ENCODE results near the gene FXN.

DNA sequence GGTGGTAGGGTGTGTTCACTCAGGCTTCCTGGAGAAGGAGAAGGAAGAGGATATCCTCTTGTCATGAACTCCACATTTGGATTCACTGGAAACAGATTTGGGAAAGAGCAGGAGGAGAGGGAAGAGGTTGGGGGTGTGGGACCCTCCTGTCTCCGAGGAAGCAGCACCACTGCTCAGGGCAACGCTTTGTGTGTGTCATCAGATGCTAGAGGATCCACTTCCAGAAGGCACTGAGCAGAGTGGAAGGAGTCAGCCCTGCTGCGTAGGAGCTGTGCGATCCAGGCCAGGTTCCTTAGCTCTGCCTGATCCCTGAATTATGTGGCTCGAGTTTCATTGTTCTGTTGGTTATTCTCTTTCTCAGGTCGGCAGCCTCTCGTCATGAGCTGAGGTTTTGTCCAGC is 101.2 kb downstream of the FXN start:
- no peak for TF ChIP-seq EP300 (IDR thresholded peaks at IDR 0.05; ENCODE audit: borderline replicate concordance in 1 of 2, low read depth in 1 of 2, low read length in 1 of 2)
- TF ChIP-seq, protein P1, sequence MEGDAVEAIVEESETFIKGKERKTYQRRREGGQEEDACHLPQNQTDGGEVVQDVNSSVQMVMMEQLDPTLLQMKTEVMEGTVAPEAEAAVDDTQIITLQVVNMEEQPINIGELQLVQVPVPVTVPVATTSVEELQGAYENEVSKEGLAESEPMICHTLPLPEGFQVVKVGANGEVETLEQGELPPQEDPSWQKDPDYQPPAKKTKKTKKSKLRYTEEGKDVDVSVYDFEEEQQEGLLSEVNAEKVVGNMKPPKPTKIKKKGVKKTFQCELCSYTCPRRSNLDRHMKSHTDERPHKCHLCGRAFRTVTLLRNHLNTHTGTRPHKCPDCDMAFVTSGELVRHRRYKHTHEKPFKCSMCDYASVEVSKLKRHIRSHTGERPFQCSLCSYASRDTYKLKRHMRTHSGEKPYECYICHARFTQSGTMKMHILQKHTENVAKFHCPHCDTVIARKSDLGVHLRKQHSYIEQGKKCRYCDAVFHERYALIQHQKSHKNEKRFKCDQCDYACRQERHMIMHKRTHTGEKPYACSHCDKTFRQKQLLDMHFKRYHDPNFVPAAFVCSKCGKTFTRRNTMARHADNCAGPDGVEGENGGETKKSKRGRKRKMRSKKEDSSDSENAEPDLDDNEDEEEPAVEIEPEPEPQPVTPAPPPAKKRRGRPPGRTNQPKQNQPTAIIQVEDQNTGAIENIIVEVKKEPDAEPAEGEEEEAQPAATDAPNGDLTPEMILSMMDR (IDR thresholded peaks at IDR 0.05) = no peak
- TF ChIP-seq TAF1 (IDR thresholded peaks at IDR 0.05; ENCODE audit: borderline replicate concordance, low read depth, low read length) = no peak
- no peak for TF ChIP-seq MXI1 (IDR thresholded peaks at IDR 0.05; ENCODE audit: low read depth, low read length)
- TF ChIP-seq, protein P2, sequence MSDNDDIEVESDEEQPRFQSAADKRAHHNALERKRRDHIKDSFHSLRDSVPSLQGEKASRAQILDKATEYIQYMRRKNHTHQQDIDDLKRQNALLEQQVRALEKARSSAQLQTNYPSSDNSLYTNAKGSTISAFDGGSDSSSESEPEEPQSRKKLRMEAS (IDR thresholded peaks at IDR 0.05; ENCODE audit: low read depth) = no peak
- no peak for TF ChIP-seq TEAD4 (IDR thresholded peaks at IDR 0.05; ENCODE audit: borderline replicate concordance, insufficient read depth)
- no peak for TF ChIP-seq ELF1 (IDR thresholded peaks at IDR 0.05)
- TF ChIP-seq RAD21 (IDR thresholded peaks at IDR 0.05; ENCODE audit: low read length) = no peak
